CD14-positive monocyte (primary cell): ENCODE measurements around the gene PRDM12. TPM values are rescaled to one million over a fixed set of nuclear protein-coding genes. Genes with fewer than 3 reads are reported as not detected.

Experiments
- DNase-seq, 3 donors: peaks; one replicate each; pipeline ENCODE4 v3.0.0-alpha.2; 2011 to 2022
- H2AFZ ChIP-seq: 2 replicates; pipeline ENCODE4 v1.6.0; 2012; ENCODE audit warnings: mild to moderate bottlenecking, low read depth, low read length, inconsistent platforms; ENCODE audit not compliant: insufficient read depth, poor library complexity, severe bottlenecking
- H3K27ac ChIP-seq, 2 donors: 1 replicate in 1 of 2; 2 replicates in 1 of 2; pipeline ENCODE4 v1.5.1; 2012 to 2013; ENCODE audit warnings: low read length in 2 of 2, control low read depth in 1 of 2, inconsistent platforms in 1 of 2, low read depth in 1 of 2, mild to moderate bottlenecking in 1 of 2
- H3K27me3 ChIP-seq, 2 donors: one replicate each; pipeline versions ENCODE4 v1.6.0 to v1.6.1; 2011 to 2013; ENCODE audit warnings: low read length in 2 of 2; ENCODE audit not compliant: control insufficient read depth in 2 of 2, insufficient read depth in 2 of 2
- H3K36me3 ChIP-seq, 2 donors: replicated peaks in 1 of 2; 1 replicate in 1 of 2; 2 replicates in 1 of 2; pipeline versions ENCODE4 v1.5.1 to v1.6.1; 2012 to 2013; ENCODE audit warnings: low read length in 2 of 2, control low read depth in 1 of 2, inconsistent platforms in 1 of 2, mild to moderate bottlenecking in 1 of 2; ENCODE audit not compliant: insufficient read depth in 2 of 2, control insufficient read depth in 1 of 2
- H3K4me1 ChIP-seq, 2 donors: 1 replicate in 1 of 2; 2 replicates in 1 of 2; pipeline versions ENCODE4 v1.5.1 to v1.6.1; 2012 to 2013; ENCODE audit warnings: low read length in 2 of 2, control low read depth in 1 of 2, inconsistent platforms in 1 of 2, mild to moderate bottlenecking in 1 of 2, moderate library complexity in 1 of 2; ENCODE audit not compliant: insufficient read depth in 2 of 2, control insufficient read depth in 1 of 2
- H3K4me2 ChIP-seq: replicated peaks from 2 replicates; pipeline ENCODE3; 2012; ENCODE audit warnings: low read length, moderate library complexity, mild to moderate bottlenecking; ENCODE audit not compliant: poor library complexity, severe bottlenecking; ENCODE audit errors: extremely low read depth
- H3K4me3 ChIP-seq, 3 experiments: fragments of 200-600 bp in 1 of 3; sonication (generic) in 1 of 3; replicated peaks in 1 of 3; 1 replicate in 2 of 3; 2 replicates in 1 of 3; pipeline ENCODE4 v1.5.1; 2011 to 2013; ENCODE audit warnings: low read length in 3 of 3, mild to moderate bottlenecking in 3 of 3, control low read depth in 2 of 3, low read depth in 2 of 3, inconsistent platforms in 1 of 3, moderate library complexity in 1 of 3
- H3K79me2 ChIP-seq: 2 replicates; pipeline ENCODE4 v1.6.0; 2012; ENCODE audit warnings: mild to moderate bottlenecking, control low read depth, inconsistent platforms, low read length, moderate library complexity; ENCODE audit not compliant: insufficient read depth
- H3K9ac ChIP-seq: 2 replicates; pipeline ENCODE4 v1.6.0; 2017; ENCODE audit warnings: low read length, mild to moderate bottlenecking; ENCODE audit not compliant: insufficient read depth, poor library complexity, severe bottlenecking
- H3K9me3 ChIP-seq, 2 donors: replicated peaks in 1 of 2; 1 replicate in 1 of 2; 2 replicates in 1 of 2; pipeline versions ENCODE4 v1.5.1 to v1.6.1; 2012 to 2013; ENCODE audit warnings: low read length in 2 of 2, control low read depth in 1 of 2; ENCODE audit not compliant: control insufficient read depth in 1 of 2, insufficient read depth in 1 of 2
- H4K20me1 ChIP-seq: 2 replicates; pipeline ENCODE4 v1.6.0; 2012; ENCODE audit warnings: mild to moderate bottlenecking, low read length, control low read depth, moderate library complexity; ENCODE audit not compliant: insufficient read depth
- H3K27ac Mint-ChIP-seq, 7 donors: one replicate each; pipeline ENCODE4 v1.8.0; 2020; ENCODE audit warnings: mild to moderate bottlenecking in 7 of 7, mixed read lengths in 7 of 7, moderate library complexity in 6 of 7, inconsistent platforms in 2 of 7
- H3K27me3 Mint-ChIP-seq, 3 donors: one replicate each; pipeline ENCODE4 v1.8.0; 2021 to 2022; ENCODE audit warnings: low read depth in 3 of 3, mild to moderate bottlenecking in 3 of 3, mixed read lengths in 3 of 3, moderate library complexity in 3 of 3, inconsistent platforms in 1 of 3
- H3K36me3 Mint-ChIP-seq, 2 donors: one replicate each; pipeline ENCODE4 v1.8.0; 2020; ENCODE audit warnings: mixed read lengths in 2 of 2, inconsistent platforms in 1 of 2, mild to moderate bottlenecking in 1 of 2
- H3K4me1 Mint-ChIP-seq: one replicate; pipeline ENCODE4 v1.8.0; 2020; ENCODE audit warnings: mild to moderate bottlenecking, mixed read lengths
- H3K4me3 Mint-ChIP-seq, 2 donors: one replicate each; pipeline ENCODE4 v1.8.0; 2020; ENCODE audit warnings: mild to moderate bottlenecking in 2 of 2, mixed read lengths in 2 of 2, moderate library complexity in 1 of 2
- H3K9me3 Mint-ChIP-seq, 7 donors: one replicate each; pipeline ENCODE4 v1.8.0; 2020 to 2022; ENCODE audit warnings: mixed read lengths in 7 of 7, mild to moderate bottlenecking in 6 of 7, moderate library complexity in 6 of 7, inconsistent platforms in 2 of 7
- CTCF ChIP-seq: fragments of 200-600 bp; IDR thresholded peaks from one replicate; pipeline ENCODE4 v1.8.0; 2022; ENCODE audit warnings: antibody characterized with exemption, mild to moderate bottlenecking
- WGBS: methylation state at CpG from one replicate; pipeline ENCODE4 v1.1.5; 2013; ENCODE audit warnings: missing lambda C conversion rate; ENCODE audit not compliant: insufficient coverage; 5-methylcytosine and 5-hydroxymethylcytosine counted together
- intact Hi-C, 2 donors: fragments of 100-400 bp; cut with micrococcal nuclease; formaldehyde crosslinking; loops; one replicate each; pipeline versions ENCODE4 v1.15.0 to v1.15.1; 2023
- polyA plus RNA-seq, 3 donors: library from polyadenylated mRNA; depleted of rRNA in 1 of 3; unstranded in 2 of 3; stranded (reverse) in 1 of 3; fragments of 300-500 nt in 2 of 3; fragments of >200 nt in 1 of 3; fragmentation: Illumina TruSeq in 2 of 3; gene quantifications; 1 replicate in 2 of 3; 2 replicates in 1 of 3; pipeline ENCODE4 v1.2.3, GENCODE V29; 2012 to 2021

The PRDM12 gene
- polyA plus RNA-seq, 3 donors: 0.08 TPM; not detected in 2

- Histone ChIP-seq H3K79me2 (no peaks in the 10 kb centered on the region), H3K4me1 (peaks cover 13 to 16% of the 10 kb centered on the region in 2 donors), H3K36me3 (no peaks in the 10 kb centered on the region), H2AFZ (peak overlapping the region; percentile 86), H3K27me3 (peaks cover 2 to 28% of the 10 kb centered on the region in 2 donors), H3K4me2 (peak overlapping the region; percentile 93), H3K9me3 (peaks cover 3 to 8% of the 10 kb centered on the region in 2 donors), H3K4me3 (peak overlapping the region; percentile 31 to 81 (median 44)), H3K9ac (peak overlapping the region; percentile 43), H3K27ac (no peak overlapping the region), H4K20me1 (no peaks in the 10 kb centered on the region)
- no peak overlapping the region for H3K27ac Mint-ChIP-seq
- 3% methylated on average over 112 of the region's 116 CpGs for WGBS
- peaks cover 24 to 62% (median 32%) of the 10 kb centered on the region in 3 donors for H3K27me3 Mint-ChIP-seq
- H3K36me3 Mint-ChIP-seq: no peaks in the 10 kb centered on the region
- no peak for TF ChIP-seq CTCF
- H3K4me3 Mint-ChIP-seq: peak overlapping the region; percentile 82 to 83
- H3K9me3 Mint-ChIP-seq: peaks cover 0 to 16% (median 5%) of the 10 kb centered on the region in 7 donors
- peaks cover 11% of the 10 kb centered on the region for H3K4me1 Mint-ChIP-seq
- DNase-seq: peak; percentile 84 to 91 (median 85)
- intact Hi-C loops: no loop called here
These were observed 16.7 kb downstream of the PRDM12 start for GRCh38 chr9:130680836-130681768.

- Mint-ChIP-seq H3K27ac (peak overlapping the region in 1 of 7 donors; percentile 7), H3K4me3 (peak overlapping the region; percentile 83 to 94), H3K36me3 (no peaks in the 10 kb centered on the region), H3K9me3 (peaks cover 0 to 16% (median 5%) of the 10 kb centered on the region in 7 donors), H3K27me3 (peaks cover 23 to 58% (median 30%) of the 10 kb centered on the region in 3 donors), H3K4me1 (peaks cover 11% of the 10 kb centered on the region)
- Histone ChIP-seq H2AFZ (peak overlapping the region; percentile 86), H3K27ac (no peak overlapping the region), H3K27me3 (peaks cover 2 to 28% of the 10 kb centered on the region in 2 donors), H3K36me3 (no peaks in the 10 kb centered on the region), H3K4me1 (peaks cover 13 to 16% of the 10 kb centered on the region in 2 donors), H4K20me1 (no peaks in the 10 kb centered on the region), H3K9me3 (peaks cover 3 to 8% of the 10 kb centered on the region in 2 donors), H3K79me2 (no peaks in the 10 kb centered on the region), H3K9ac (peak overlapping the region; percentile 42), H3K4me2 (peak overlapping the region; percentile 93), H3K4me3 (peak overlapping the region; percentile 31 to 81 (median 44))
- 0% methylated on average over 25 of the region's 45 CpGs for WGBS
- DNase-seq: no peak
- intact Hi-C loops: loop anchor here (1.0 to 2.0 kb wide), 2 partner anchors 221 kb away; no protein-coding TSS in a partner anchor
- no peak for TF ChIP-seq CTCF
These were observed 17.5 kb downstream of the PRDM12 start for GRCh38 chr9:130681769-130682420.
